K562 (cell line): Measurements from ENCODE around the gene LRRC7. TPM values are rescaled to one million over a fixed set of nuclear protein-coding genes. Genes with fewer than 3 reads are reported as not detected.

ENCODE experiments used
- CEBPB ChIP-seq: fragments of 450-650 bp; IDR thresholded peaks from 2 replicates; pipeline ENCODE4 v1.6.1; 2016; ENCODE audit warnings: missing genetic modification characterization, missing compliant biosample characterization
- ETV6 ChIP-seq, 3 experiments: fragments of 150-350 bp in 1 of 3; sonication (generic) in 1 of 3; formaldehyde crosslinking in 1 of 3; IDR thresholded peaks; 2 replicates each; pipeline versions ENCODE4 v1.6.1 to v1.8.0; 2014 to 2022; ENCODE audit warnings: borderline replicate concordance in 2 of 3, low read depth in 2 of 3, antibody characterized with exemption in 1 of 3, low read length in 1 of 3, mild to moderate bottlenecking in 1 of 3, missing genetic modification reagents in 1 of 3
- GATAD2A ChIP-seq: fragments of 450-650 bp; IDR thresholded peaks from 2 replicates; pipeline ENCODE4 v1.6.1; 2017
- HNRNPH1 ChIP-seq: fragments of 200-400 bp; formaldehyde crosslinking; optimal IDR thresholded peaks from 2 replicates; pipeline ENCODE3; 2017; ENCODE audit warnings: low read depth, mild to moderate bottlenecking, low read length, moderate library complexity
- HOXB6 ChIP-seq: fragments of 250-450 bp; sonication (Bioruptor Pico); IDR thresholded peaks from 2 replicates; pipeline ENCODE4 v1.5.1; 2022; ENCODE audit warnings: mild to moderate bottlenecking, borderline replicate concordance
- KDM2B ChIP-seq: fragments of 250-450 bp; sonication (Bioruptor Pico); IDR thresholded peaks from 2 replicates; pipeline ENCODE4 v1.8.0; 2021; ENCODE audit warnings: mild to moderate bottlenecking, moderate library complexity
- NRF1 ChIP-seq, 2 experiments: fragments of 450-650 bp; IDR thresholded peaks in 1 of 2; conservative IDR thresholded peaks in 1 of 2; 2 replicates each; pipeline ENCODE4 v1.6.1; 2014; ENCODE audit warnings: mild to moderate bottlenecking in 2 of 2
- RAD21 ChIP-seq, 2 experiments: fragments of 250-450 bp in 1 of 2; fragments of 450-650 bp in 1 of 2; sonication (Bioruptor Pico) in 1 of 2; formaldehyde crosslinking in 1 of 2; IDR thresholded peaks in 1 of 2; conservative IDR thresholded peaks in 1 of 2; 2 replicates each; pipeline versions ENCODE4 v1.4.0 to v1.8.0; 2020 to 2022; ENCODE audit warnings: mild to moderate bottlenecking in 2 of 2, moderate library complexity in 1 of 2
- RNF2 ChIP-seq: sonication (generic); IDR thresholded peaks from 2 replicates; pipeline ENCODE4 v1.6.1; 2016
- SMC3 ChIP-seq: conservative IDR thresholded peaks from 2 replicates; pipeline ENCODE4 v1.6.1; 2011; ENCODE audit warnings: low read depth, low read length, improper control_type of control experiment; ENCODE audit not compliant: insufficient read depth
- U2AF1 ChIP-seq: fragments of 200-400 bp; formaldehyde crosslinking; optimal IDR thresholded peaks from 2 replicates; pipeline ENCODE3; 2017; ENCODE audit warnings: mild to moderate bottlenecking, low read depth, low read length, moderate library complexity
- ZC3H8 ChIP-seq: fragments of 450-650 bp; IDR thresholded peaks from 2 replicates; pipeline ENCODE4 v1.6.1; 2017
- ZNF384 ChIP-seq: IDR thresholded peaks from 2 replicates; pipeline ENCODE4 v1.6.1; 2012; ENCODE audit warnings: low read depth, low read length, improper control_type of control experiment
- ZNF778 ChIP-seq: fragments of 450-650 bp; formaldehyde crosslinking; IDR thresholded peaks from 2 replicates; pipeline ENCODE4 v1.4.0; 2020; ENCODE audit warnings: mild to moderate bottlenecking, moderate library complexity
- polyA plus RNA-seq, 8 experiments: library from polyadenylated mRNA; depleted of rRNA in 4 of 8; stranded (reverse) in 5 of 8; unstranded in 3 of 8; fragments of >200 nt; fragmentation: Nextera tagmentation in 2 of 8; fragmentation: Illumina TruSeq in 1 of 8; extraction: Ambion mirVana in 2 of 8; extraction: Trizol in 1 of 8; gene quantifications; 2 replicates each; pipeline versions ENCODE4 v1.2.1 to v1.2.3, GENCODE V29; 2011 to 2014; ENCODE audit warnings: inconsistent platforms in 1 of 8, missing spikeins in 1 of 8
- total RNA-seq, 7 experiments: library from RNA; depleted of rRNA in 6 of 7; stranded (reverse); fragments of >200 nt in 6 of 7; fragmentation: Illumina TruSeq in 2 of 7; extraction: Trizol in 2 of 7; gene quantifications; 2 replicates each; pipeline versions ENCODE4 v1.2.1 to v1.2.3, GENCODE V29; 2011 to 2021; ENCODE audit warnings: low replicate concordance in 1 of 7
- TF ChIP-seq, protein P1 (sequence below): fragments of 450-650 bp; IDR thresholded peaks from 2 replicates; pipeline ENCODE4 v1.6.1; 2018; ENCODE audit not compliant: partially characterized antibody
- TF ChIP-seq, protein P2 (sequence below), 3 experiments: IDR thresholded peaks in 2 of 3; conservative IDR thresholded peaks in 1 of 3; 2 replicates each; pipeline ENCODE4 v1.5.1; 2011 to 2012; ENCODE audit warnings: low read length in 3 of 3, mild to moderate bottlenecking in 3 of 3, control low read depth in 2 of 3, improper control_type of control experiment in 1 of 3, inconsistent platforms in 1 of 3, low read depth in 1 of 3, mixed read lengths in 1 of 3, moderate library complexity in 1 of 3; ENCODE audit not compliant: insufficient read depth in 2 of 3
- TF ChIP-seq, protein P3 (sequence below): fragments of 250-450 bp; sonication (Bioruptor Pico); IDR thresholded peaks from 2 replicates; pipeline ENCODE4 v1.5.0; 2021; ENCODE audit warnings: mild to moderate bottlenecking, moderate library complexity
- TF ChIP-seq, protein P4 (sequence below): fragments of 250-450 bp; sonication (Bioruptor Pico); IDR thresholded peaks from 2 replicates; pipeline ENCODE4 v1.8.0; 2021; ENCODE audit warnings: moderate library complexity, mild to moderate bottlenecking, inconsistent platforms

Gene LRRC7
- total and polyA plus RNA-seq, 9 of the 15 experiments (the other 6 are each of a cell fraction or from before 2014, with no cell fraction given) = 0.09 to 0.94 (median 0.49) TPM

DNA sequence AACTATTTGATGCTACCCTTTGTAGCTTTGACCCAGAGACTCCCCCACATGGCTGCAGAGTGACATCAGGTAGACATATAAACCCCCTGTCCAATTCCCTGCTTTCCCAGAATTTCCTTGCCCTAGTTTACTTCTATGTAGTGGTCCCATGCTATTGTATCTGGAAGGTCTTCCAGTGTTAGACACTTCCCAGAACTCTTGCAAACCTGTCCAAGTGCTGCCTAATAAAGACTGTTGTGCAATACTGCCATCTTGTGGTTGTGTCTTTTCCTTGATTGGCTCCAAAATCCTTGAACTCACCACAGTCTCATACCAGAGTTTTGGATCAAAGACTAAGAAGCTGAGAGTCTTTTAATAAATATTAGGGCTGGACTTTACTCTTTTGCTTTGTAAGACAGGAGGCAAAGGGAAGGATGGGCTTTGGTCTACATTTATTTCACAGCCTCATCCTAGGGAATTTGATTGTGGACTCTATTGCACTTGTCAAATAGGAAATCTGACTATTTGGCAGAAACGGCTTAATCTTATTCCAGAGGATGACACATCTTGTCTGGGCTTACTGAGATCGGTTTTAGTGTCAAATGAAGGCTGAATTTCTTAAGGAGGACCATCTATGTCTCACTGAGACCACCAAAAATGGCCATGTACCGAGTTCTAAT is 169.9 kb downstream of the LRRC7 start (continued):
- TF ChIP-seq ZNF778 (CRISPR knock-in tag) (no peak), GATAD2A (no peak), CEBPB (tag) (peak; percentile 95), ETV6 (IDR thresholded peaks at IDR 0.05; ENCODE audit: borderline replicate concordance in 1 of 2, low read depth in 2 of 2, low read length in 1 of 2) (no peak), ETV6 (CRISPR knock-in tag; IDR thresholded peaks at IDR 0.05; ENCODE audit: borderline replicate concordance) (no peak), HNRNPH1 (no peak), ZNF384 (no peak), SMC3 (peak; percentile 70; the same call in 1 of the 2 replicates), U2AF1 (no peak), HOXB6 (no peak), NRF1 (conservative IDR thresholded peaks at IDR 0.05 in 1 of 2, IDR thresholded peaks at IDR 0.05 in 1 of 2) (no peak), ZC3H8 (no peak), RNF2 (no peak), RAD21 (CRISPR knock-in tag; conservative IDR thresholded peaks at IDR 0.05 in 1 of 2, IDR thresholded peaks at IDR 0.05 in 1 of 2) (peak; percentile 90 to 91), KDM2B (CRISPR knock-in tag) (no peak)
- TF ChIP-seq, protein P1, sequence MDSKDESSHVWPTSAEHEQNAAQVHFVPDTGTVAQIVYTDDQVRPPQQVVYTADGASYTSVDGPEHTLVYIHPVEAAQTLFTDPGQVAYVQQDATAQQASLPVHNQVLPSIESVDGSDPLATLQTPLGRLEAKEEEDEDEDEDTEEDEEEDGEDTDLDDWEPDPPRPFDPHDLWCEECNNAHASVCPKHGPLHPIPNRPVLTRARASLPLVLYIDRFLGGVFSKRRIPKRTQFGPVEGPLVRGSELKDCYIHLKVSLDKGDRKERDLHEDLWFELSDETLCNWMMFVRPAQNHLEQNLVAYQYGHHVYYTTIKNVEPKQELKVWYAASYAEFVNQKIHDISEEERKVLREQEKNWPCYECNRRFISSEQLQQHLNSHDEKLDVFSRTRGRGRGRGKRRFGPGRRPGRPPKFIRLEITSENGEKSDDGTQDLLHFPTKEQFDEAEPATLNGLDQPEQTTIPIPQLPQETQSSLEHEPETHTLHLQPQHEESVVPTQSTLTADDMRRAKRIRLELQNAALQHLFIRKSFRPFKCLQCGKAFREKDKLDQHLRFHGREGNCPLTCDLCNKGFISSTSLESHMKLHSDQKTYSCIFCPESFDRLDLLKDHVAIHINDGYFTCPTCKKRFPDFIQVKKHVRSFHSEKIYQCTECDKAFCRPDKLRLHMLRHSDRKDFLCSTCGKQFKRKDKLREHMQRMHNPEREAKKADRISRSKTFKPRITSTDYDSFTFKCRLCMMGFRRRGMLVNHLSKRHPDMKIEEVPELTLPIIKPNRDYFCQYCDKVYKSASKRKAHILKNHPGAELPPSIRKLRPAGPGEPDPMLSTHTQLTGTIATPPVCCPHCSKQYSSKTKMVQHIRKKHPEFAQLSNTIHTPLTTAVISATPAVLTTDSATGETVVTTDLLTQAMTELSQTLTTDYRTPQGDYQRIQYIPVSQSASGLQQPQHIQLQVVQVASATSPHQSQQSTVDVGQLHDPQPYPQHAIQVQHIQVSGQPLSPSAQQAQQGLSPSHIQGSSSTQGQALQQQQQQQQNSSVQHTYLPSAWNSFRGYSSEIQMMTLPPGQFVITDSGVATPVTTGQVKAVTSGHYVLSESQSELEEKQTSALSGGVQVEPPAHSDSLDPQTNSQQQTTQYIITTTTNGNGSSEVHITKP = no peak
- TF ChIP-seq, protein P2, sequence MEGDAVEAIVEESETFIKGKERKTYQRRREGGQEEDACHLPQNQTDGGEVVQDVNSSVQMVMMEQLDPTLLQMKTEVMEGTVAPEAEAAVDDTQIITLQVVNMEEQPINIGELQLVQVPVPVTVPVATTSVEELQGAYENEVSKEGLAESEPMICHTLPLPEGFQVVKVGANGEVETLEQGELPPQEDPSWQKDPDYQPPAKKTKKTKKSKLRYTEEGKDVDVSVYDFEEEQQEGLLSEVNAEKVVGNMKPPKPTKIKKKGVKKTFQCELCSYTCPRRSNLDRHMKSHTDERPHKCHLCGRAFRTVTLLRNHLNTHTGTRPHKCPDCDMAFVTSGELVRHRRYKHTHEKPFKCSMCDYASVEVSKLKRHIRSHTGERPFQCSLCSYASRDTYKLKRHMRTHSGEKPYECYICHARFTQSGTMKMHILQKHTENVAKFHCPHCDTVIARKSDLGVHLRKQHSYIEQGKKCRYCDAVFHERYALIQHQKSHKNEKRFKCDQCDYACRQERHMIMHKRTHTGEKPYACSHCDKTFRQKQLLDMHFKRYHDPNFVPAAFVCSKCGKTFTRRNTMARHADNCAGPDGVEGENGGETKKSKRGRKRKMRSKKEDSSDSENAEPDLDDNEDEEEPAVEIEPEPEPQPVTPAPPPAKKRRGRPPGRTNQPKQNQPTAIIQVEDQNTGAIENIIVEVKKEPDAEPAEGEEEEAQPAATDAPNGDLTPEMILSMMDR (IDR thresholded peaks at IDR 0.05 in 2 of 3, conservative IDR thresholded peaks at IDR 0.05 in 1 of 3; ENCODE audit: insufficient read depth in 2 of 3, low read depth in 1 of 3, low read length in 3 of 3) = peak; percentile 61 to 70 (median 68)
- TF ChIP-seq, protein P3, sequence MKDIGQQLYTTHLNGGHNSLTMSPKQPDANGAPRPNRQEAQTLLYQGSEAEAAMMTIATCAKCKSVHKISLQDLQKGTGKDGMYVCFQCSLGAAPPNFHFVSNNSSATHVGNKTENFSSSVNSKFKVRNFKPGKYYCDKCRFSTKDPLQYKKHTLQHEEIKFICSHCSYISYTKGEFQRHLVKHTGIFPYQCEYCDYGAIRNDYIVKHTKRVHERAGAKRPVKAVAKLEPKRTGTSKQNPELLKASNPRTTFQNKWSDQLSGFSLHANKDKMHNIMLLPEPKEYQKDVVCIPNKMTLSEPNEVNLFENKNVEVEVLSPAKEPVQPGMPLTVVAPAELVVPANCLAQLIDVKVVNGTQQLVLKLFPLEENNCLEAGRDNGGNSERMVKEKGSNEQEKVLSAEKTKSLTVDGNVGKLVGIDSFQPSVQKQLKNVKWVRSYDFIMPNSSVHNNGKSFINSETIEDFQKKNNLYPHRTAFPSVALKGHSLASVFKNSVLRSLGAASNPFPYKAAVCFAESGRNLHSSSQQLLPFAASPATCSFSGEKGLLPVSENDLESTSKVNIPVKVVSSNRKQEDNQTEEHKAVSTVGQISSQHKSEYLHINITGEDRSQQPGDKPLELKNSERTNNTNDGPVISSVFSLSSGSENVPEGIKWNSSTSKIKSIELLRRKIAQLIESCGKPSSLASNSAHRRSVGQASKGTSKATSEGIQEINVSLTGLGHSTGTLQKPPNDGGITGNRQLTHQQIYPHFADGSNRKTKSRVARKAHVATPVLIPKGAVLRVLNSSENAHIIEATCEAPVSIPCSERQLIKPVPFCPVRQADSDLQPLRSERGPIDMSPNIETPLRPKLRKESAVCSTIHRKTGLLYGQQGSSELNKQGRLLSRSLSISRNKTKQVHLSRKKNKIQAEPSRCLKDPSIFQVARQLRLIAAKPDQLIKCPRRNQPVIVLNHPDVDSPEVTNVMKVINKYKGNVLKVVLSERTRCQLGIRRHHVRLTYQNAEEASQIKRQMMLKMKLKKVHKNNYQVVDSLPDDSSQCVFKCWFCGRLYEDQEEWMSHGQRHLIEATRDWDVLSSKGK = no peak
- TF ChIP-seq, protein P4, sequence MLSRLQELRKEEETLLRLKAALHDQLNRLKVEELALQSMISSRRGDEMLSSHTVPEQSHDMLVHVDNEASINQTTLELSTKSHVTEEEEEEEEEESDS (CRISPR knock-in tag) = no peak
